Brain pericyte (primary cell): ENCODE results near the gene KRTAP9-4.
"Not testable (repeated sequence)": the region's sequence is repeated elsewhere in the genome, so short reads cannot be mapped to it uniquely, and the experiment has no call there.

Source experiments
- DNase-seq: peaks from one replicate; pipeline ENCODE4 v3.0.0-alpha.2; 2012; ENCODE audit warnings: low read depth, low spot score

KRTAP9-4 gene

GRCh38 chr17:41249637-41250240 is at the start of gene KRTAP9-4:
TSS of gene KRTAP9-4 (plus strand) at chr17:41249687. CDS start at chr17:41249721, 34 bp downstream.
- not testable (repeated sequence) for DNase-seq

- DNase-seq: no peak
Observed at GRCh38 chr17:41211845-41212466, 37.5 kb upstream of the KRTAP9-4 start.

GRCh38 chr17:41212524-41213169 is 36.8 kb upstream of the KRTAP9-4 start:
- no peak for DNase-seq

- no peak for DNase-seq
Observed at GRCh38 chr17:41215681-41216080, 33.8 kb upstream of the KRTAP9-4 start.

GRCh38 chr17:41223821-41224220 is 25.7 kb upstream of the KRTAP9-4 start:
- no peak for DNase-seq

- DNase-seq: no peak
Observed at GRCh38 chr17:41226051-41226450, 23.4 kb upstream of the KRTAP9-4 start.

- not testable (repeated sequence) for DNase-seq
Observed at GRCh38 chr17:41226598-41227095, 22.8 kb upstream of the KRTAP9-4 start, which contains the start of gene KRTAP9-2. TSS of gene KRTAP9-2 (plus strand) at chr17:41226648. CDS start at chr17:41226655, 7 bp downstream.

- DNase-seq: no peak
Observed at GRCh38 chr17:41230094-41230493, 19.4 kb upstream of the KRTAP9-4 start.

- DNase-seq: no peak
Observed at GRCh38 chr17:41231731-41232130, 17.8 kb upstream of the KRTAP9-4 start.

GRCh38 chr17:41232399-41233105 is 16.9 kb upstream of the KRTAP9-4 start, which contains the start of gene KRTAP9-3:
TSS of gene KRTAP9-3 (plus strand) at chr17:41232449. CDS start at chr17:41232502, 53 bp downstream.
- DNase-seq: not testable (repeated sequence)

GRCh38 chr17:41237116-41237515 is 12.4 kb upstream of the KRTAP9-4 start:
- DNase-seq: not testable (repeated sequence)

- not testable (repeated sequence) for DNase-seq
Observed at GRCh38 chr17:41237949-41238437, 11.5 kb upstream of the KRTAP9-4 start, which contains the start of gene KRTAP9-8. TSS of gene KRTAP9-8 (plus strand) at chr17:41237999. CDS start at chr17:41238052, 53 bp downstream.

GRCh38 chr17:41246995-41247787 is 2.3 kb upstream of the KRTAP9-4 start:
- DNase-seq: not testable (repeated sequence)

GRCh38 chr17:41251261-41251660 is 1.8 kb downstream of the KRTAP9-4 start:
- no peak for DNase-seq

GRCh38 chr17:41254861-41255260 is 5.4 kb downstream of the KRTAP9-4 start:
- no peak for DNase-seq

- not testable (repeated sequence) for DNase-seq
Observed at GRCh38 chr17:41255381-41256290, 6.1 kb downstream of the KRTAP9-4 start, which contains the start of gene KRTAP9-9. TSS of gene KRTAP9-9 (plus strand) at chr17:41255384.

- no peak for DNase-seq
Observed at GRCh38 chr17:41256291-41256685, 6.8 kb downstream of the KRTAP9-4 start.

- DNase-seq: no peak
Observed at GRCh38 chr17:41258406-41258805, 8.9 kb downstream of the KRTAP9-4 start.

GRCh38 chr17:41263212-41263611 is 13.7 kb downstream of the KRTAP9-4 start:
- DNase-seq: no peak
